HG02840 (cell line): Measurements from ENCODE around the gene OLIG1.

Experiments used
- ATAC-seq: cut with Tn5 transposase; IDR thresholded peaks from one replicate; pipeline ENCODE4 v1.9.1; 2021; ENCODE audit warnings: mild to moderate bottlenecking, moderate library complexity, moderate number of reproducible peaks; ENCODE audit not compliant: unreplicated experiment, low FRiP score

OLIG1 gene

DNA sequence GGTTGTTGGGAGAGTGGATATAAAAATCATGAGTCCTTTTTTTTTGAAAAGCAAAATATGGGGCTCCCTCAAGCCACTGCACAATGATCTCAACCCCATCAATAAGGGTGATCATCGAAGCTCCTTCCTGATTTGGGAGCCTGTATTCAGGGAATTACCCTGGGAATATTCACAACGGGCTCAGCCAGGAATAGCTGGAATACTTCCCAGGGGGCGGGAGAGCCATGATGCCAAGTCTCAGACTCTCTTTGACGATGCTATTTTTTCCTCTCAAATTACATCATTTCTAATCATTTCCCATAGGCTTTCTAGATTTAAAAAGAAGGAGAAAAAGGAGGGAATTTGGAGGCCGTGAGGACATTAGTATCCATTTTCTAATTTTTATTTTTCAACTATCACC, 18.4 kb downstream of the OLIG1 start:
- no peak for ATAC-seq

DNA sequence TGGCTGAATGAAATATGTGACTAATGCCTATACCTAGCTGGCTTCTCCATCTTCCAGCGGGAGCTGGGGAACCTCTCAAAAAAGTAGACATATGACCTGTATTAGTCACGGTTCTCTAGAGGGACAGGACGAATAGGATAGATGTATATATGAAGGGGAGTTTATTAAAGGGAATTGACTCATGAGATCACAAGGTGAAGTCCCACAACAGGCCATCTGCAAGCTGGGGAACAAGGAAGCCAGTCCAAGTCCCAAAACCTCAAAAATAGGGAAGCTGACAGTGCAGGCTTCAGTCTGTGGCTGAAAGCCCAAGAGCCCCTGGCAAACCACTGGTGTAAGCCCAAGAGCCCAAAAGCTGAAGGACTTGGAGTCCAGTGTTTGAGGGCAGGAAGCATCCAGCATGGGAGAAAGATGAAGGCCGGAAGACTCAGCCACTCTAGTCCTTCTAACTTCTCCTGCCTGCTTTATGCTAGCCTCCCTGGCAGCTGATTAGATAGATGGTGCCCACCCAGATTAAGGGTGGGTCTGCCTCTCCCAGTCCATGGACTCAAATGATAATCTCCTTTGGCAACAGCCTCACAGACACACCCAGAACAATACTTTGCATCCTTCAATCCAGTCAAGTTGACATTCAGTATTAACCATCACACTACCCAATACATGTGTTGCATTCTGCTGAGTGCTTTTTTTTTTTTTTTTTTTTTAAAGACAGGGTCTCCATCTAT, 19.6 kb downstream of the OLIG1 start:
- no peak for ATAC-seq

DNA sequence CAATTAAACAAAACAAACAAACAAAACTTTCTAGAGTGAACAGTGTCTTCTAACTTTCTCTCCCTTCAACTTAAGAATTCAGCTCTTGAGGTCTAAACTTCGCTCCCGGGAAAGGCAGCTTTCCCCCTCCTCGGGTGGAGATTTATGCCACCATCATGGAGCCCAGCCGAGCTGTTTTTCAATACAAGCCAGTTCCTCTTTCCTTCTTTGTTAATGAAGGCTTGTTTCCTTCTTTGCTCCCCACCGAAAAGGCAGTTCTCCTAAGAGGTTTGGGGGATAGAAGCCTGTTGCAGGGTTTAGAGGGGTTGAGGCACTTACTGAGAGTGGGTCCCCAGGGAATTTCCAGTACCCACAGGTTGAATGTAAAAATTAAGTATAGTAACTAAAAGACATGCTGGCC, 26.5 kb downstream of the OLIG1 start:
- ATAC-seq: no peak

DNA sequence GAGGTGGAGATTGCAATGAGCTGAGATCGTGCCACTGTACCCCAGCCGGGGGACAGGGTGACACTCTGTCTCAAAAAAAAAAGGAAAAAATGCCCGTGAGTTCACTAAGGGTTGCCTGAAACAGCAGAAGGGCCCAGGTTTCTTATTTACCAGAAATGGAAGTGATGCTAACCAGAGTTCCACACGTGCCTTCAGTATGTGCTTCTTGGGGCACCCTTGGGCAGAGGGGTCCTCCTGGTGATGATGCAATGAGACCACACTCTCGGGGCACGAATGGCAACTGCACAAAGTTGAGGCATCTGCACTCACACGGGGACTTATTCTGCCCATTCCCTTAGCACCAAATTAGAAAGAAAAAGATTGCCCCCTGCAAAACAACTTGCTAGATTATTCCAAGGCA, 29.2 kb downstream of the OLIG1 start:
- ATAC-seq: no peak

DNA sequence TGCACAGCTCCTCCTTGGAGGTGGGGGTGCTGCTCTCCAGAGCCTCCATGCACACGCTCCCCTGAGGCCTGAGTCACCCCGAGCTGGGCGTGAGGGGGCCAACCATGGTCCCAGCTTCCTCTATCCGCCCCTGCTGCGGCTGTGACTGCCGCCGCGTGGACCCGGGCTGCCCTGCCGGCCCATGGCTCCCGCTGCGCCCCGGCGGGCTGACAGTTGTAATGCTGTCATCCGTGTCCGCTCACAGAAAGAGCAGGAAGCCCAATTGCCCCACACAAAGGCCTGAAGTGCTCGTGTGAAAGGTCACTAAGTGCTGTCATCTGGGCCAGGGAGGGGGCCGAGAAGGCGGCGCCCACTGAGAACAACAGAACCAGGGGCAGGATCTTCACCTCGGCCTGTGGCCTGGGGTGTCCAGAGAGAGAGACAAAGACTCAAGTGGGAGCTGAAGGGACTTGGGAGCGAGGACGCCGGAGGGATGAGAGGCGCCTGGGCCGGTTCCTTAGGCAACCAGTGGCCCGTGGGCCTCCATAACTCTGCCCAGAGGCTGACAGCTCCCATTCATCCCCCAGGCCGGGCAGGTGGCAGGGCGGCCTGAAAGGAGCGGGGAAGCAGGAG, 31.5 kb downstream of the OLIG1 start:
- ATAC-seq: no peak

DNA sequence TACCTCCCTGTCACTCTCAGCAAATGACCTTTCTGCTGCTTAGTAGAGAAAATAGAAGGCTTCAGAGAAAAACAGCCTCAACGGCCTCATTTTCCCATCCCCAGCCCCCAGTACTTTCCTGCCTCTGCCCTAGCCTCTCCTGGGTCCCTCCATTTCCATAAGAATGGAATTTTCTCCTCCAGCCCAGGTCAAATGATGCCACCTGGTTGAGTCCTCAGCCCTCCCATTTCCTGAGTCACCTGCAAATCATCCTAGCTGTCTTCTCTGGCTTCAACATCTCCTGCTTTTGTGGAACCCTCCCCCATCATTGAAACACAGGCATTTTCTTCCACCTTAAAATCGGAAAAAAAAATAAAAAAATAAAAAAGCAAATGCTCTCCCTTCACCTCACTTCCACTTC, 35.1 kb downstream of the OLIG1 start:
- no peak for ATAC-seq

DNA sequence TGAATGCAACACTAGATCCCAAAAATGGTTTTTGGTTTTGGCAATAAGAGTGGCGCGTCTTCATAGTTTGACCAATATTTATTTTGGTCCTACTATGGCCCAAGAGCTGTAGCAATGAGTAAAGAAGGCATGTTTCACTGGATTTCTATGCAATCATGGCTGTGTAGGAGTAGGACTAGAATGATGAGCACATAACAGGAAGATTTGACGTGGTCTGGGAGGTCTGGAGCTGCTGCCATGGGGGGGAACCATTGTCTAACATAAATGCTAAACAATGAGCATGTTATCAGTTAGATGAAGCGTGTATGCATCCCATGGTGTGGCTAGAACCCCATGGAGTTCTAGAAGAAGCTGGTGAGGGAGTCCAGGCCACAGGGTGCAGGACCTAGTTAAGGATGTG, 38.3 kb downstream of the OLIG1 start:
- no peak for ATAC-seq

DNA sequence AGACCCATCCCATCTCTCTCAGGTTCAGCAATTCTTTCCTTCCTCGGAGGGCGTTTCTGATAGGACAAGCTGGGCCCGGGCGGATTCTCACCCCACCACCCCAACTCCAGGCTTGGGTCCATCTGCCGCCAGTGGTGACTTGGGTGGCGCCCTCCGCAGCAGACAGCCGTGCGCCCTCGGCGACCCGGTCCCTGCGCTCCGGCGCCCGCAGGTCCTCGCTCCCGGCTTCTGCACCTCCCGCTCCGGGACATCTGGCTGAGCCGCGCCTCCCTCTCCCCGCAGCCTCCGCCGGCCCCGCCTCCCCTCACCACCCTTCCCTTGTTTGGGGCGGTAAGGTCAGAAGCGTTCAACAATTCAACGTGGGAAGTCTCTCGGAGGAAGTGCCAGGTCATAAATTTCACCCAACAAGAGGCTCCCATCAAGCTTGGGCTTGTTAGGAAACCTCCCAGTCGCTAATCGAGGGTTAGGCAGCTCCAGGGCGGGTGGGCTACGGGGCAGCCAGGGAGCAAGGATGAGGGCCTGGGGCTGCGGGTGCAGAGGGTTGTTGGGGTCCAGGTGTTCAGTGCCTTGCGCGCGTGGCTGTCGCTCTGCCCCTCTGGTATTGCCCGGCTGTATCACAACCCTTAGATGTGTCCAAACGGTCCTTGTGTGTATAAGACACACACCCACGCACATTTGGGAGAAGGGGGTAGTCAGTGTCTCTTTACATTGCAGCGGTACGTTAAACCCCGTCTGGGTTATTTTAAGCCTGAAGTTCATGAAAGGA, 39.8 kb downstream of the OLIG1 start:
- ATAC-seq: no peak

DNA sequence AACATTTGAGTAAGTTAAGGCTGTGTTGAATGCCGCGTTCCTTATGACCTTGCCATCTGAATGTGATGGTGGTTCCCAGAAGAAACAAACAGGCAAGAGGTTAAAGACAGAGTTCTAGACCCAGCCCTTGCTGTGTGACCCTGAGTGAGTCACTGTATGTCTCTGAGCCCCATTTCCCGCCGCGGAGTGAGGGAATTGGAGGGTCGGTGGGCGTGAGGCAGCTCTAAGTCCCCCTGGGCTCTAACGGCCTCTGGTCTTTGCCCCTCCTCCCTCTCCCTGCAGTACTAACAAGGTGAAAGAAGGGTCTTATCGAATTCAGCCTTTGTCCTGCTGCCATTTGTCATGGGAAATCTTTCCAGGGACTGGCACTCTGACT, 40.4 kb downstream of the OLIG1 start:
- no peak for ATAC-seq

DNA sequence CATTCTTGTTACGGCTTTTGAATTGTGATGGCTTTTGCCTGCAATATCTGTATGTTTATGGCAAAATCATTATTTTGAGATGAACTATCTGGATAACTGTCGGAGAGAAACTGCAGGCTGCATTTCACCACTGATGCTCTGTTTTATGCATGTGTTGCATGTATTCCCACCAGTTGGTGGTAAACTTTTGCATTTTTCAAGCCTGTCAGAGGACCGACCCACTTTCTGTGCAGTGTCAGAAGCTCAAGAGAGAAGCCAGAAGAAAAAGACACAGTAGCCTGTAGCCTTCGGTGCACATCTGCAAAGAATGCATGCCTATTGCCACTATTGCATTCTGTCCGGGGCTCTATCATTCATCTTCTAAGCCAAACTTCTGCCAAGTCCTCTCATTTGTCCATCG, 41.6 kb downstream of the OLIG1 start:
- ATAC-seq: no peak

DNA sequence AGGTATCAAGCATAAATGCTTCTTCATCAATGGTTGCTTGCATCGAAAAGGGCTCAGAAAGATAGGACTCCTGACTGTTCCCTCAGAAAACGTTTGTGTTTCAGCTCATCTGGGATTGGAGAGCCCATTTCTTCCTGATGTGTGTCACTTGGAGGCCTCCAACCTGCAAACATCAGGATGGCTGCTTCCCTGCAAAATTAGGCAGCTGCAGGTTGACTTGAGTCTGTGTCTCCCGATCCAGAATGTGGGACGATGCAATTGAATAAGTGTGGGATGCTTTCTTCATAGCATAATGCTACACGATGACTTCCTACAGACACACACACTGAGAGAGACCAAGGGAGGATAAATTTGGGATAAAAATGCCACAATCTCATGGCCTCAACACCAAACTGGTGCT, 42.2 kb downstream of the OLIG1 start:
- ATAC-seq: no peak

DNA sequence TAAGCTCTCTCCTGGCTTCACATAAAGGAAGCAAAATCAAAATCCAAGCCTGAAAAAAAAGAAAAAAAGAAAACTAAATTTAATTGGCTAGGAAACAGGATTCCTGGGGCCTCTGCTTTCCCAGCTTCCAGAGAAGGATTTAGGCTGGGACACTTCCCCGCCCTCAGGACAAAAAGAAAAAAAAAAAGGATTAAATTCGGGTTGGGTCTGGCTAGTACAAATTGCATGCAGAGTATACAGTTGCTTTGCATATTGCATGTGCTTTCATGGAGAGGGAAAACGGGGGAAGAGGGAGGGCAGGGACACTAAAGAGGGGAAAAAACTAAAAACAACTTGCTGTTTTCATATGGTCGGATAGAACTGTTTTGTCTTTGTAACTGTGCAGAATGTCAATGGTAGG, 42.7 kb downstream of the OLIG1 start:
- ATAC-seq: no peak

DNA sequence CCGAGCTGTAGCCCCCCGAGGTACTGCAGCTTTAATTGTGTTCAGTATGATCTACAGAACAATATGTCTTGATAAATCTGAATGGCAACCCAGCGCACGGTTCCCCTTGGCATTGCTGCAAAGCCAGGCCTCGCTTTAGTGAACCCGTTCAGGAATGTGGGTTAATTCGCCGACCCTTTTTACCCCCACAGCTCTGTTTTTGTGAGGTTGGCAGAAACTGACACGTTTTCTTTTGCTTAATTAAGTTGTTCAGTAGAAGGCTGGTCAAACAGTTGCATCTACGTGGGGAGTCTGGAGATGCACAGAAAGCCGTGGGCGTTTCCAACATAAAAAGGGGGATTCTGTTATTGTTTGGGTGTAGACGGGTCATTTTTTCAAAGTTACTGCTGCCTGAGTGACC, 43.2 kb downstream of the OLIG1 start:
- ATAC-seq: no peak

DNA sequence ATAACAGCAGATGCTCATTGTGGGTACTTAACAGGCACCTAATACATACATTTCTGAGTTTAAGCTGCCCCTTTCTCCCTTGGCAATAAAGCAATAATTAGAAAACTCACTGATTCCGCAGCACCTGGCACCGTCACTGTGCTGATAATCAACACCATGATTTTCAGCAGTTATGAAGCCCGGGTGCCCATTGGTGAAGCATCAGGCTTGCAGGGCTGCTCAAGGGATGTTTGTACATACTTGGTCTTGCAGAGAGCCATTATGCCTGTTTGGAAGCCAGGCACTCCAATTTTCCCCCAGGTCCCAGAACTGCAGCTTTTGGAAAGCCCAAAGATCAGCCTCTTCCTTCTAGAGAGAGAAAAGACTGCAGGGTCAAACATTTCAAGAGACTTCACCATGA, 44.3 kb downstream of the OLIG1 start:
- ATAC-seq: no peak

DNA sequence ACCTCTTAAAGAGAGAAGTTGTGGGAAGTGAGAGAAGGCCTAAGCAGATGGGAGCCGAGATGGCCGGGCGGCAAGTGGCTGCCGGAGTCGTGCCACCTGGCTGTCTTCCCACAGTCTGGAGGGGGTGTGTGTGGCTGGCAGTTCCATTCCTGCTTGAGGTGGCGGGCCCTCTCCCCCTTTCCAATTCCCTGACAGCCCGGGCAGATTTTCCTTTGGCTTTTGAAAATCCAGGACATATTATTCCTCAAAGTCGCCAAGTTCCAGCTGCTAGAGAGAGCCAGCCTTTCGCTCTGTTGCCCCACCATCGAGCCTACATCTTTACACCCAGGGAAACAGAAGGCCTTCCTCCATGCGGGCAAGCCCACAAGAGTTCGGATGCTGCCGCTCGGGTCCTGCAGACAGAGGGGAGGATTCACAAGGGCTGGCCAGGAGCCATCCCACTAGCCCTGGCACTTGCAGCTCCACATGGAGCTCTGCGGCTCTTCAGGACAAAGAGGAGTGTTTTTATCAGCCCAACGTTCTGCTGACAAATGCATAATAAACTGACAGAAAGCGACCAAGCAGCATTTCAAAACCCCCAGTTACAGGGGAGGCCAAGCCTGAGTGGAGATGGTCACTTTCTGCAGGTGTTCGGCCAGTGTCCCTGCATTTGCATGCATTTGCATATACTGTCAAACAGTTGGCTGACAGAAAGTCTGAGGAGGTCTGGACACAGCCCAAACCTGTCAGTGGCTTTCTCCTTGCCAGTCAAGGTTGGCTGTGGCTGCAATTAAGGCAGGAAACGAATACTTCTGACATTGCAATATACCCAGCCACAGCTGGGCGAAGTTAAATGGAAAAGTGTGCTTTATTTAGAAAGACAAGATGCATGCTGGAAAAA, 45.9 kb downstream of the OLIG1 start:
- no peak for ATAC-seq

DNA sequence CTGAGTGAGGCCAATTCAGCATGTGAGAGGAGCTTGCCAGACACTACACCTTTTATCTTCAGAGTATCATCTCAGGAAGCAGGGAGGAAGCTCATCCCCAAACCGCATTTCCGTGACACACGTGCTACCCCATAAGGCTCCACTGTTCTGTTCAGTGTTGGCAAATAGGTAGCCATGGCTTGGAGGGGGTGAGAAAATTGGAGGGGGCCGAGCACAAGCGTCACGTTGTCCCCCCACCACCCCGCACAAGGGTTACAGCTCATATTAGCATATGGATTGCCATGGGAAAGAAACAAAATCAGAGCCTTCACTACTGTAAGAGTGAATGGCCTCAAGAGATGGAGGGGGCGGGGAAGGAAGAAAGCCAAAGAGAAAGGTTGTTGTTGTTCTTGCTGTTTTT, 46.7 kb downstream of the OLIG1 start:
- no peak for ATAC-seq

DNA sequence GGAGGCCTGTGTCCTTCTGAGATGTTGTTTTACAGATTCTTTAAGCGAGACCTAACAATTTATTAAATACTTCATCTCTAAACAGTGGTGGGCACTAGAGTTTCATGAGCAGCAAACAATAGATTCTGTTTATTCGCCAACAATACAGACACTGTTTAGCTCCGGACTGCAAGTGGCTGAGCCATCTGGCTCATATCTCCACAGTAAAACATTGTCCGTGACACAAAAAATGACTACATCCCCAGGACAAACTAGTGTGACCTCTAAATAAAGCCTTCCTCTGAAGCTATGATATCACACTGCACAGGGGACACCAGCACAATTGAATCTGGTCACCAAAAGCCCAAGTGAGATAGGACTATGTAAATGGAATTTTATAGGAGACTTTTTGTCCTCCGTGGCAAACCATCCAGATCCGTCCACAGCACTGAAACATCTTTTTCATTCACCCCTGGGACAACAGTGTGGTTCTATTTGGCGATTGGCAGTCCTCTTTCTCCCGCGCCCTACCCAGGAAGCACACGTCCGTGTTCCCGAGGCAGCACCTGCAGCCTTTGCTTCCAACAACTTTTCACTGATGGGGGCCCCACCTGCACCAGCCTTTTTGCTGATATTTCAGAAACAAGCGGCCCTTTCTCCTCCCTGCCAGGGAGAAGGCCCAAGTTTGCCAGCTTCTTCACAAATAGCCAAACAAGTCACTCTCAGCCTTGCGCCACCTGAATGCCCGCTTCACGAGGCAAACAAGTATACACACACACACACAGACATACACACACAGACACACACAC, 47.4 kb downstream of the OLIG1 start:
- no peak for ATAC-seq
